Activated CD8-positive, alpha-beta memory T cell treated with anti-CD3 and anti-CD28 coated beads for 4 hours (primary cell): Measurements from ENCODE around the gene TAF11L8.
"Not testable (repeated sequence)": the region's sequence is repeated elsewhere in the genome, so short reads cannot be mapped to it uniquely, and the experiment has no call there.

Experiments used
- DNase-seq, 2 donors: peaks; one replicate each; pipeline ENCODE4 v3.0.0-alpha.2; 2020; ENCODE audit warnings: low read depth in 2 of 2

TAF11L8 gene

DNA sequence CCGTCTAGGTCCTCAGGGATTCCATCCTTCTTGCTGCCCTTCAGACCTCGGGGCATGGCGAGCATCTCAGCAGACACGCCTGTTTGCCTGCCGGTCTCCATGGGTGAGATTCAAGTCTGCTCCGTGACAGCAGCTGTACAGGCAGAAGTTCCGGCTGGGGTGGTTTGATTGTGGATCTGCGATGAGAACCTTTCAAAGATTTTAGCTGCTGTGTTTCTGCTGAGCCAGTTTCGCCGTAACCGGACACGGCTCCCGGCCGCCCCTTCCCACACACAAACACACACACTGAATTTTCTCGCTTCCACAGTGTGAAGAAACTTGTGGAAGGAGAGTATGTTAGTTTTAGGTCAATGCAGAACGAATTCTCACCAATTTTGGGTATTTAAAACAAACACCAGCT is at the start of gene TAF11L8:
Gene TAF11L8, minus strand, starts transcription at position 101 of the 400 bp plus-strand sequence.
- DNase-seq = not testable (repeated sequence)

DNA sequence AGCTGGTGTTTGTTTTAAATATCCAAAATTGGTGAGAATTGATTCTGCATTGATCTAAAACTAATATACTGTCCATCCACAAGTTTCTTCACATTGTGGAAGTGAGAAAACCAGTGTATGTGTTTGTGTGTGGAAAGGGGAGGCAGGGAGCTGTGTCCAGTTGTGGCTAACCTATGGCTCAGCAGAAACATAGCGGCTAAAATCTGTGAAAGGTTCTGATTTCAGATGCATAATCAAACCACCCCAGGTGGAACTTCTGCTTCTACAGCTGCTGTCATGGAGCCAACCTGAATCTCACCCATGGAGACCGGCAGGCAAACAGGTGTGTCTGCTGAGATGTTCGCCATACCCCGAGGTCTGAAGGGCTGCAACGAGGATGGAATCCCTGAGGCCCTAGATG is 43.4 kb upstream of the TAF11L8 start, which contains the start of gene TAF11L14:
Gene TAF11L14, plus strand, starts transcription at position 301 of the 400 bp plus-strand sequence.
- DNase-seq = no peak

DNA sequence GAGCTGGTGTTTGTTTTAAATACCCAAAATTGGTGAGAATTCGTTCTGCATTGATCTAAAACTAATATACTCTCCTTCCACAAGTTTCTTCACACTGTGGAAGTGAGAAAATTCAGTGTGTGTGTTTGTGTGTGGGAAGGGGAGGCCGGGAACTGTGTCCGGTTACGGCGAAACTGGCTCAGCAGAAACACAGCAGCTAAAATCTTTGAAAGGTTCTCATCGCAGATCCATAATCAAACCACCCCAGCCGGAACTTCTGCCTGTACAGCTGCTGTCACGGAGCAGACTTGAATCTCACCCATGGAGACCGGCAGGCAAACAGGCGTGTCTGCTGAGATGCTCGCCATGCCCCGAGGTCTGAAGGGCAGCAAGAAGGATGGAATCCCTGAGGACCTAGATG is 41.0 kb upstream of the TAF11L8 start, which contains the start of gene TAF11L13:
Gene TAF11L13, plus strand, starts transcription at position 301 of the 400 bp plus-strand sequence.
- DNase-seq = not testable (repeated sequence)

DNA sequence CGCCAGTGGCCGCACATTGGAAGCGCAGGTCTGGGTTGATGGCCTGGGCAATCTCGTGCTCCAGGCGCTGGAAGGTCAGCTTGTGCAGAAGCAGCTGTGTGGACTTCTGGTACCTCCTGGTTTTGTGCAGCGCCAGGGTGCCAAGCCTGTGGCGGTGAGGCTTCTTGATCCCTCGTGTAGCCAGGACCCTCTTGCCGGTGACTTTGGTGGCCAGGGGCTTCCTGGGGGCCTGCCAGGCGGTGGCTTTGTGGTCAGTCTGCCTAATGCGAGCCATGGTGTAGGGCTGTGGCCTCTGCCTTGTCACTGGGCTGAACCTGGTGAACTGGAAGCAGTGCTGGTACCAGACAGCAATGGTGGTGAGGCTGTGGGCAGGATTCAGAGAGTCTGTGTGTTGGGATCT is 34.9 kb upstream of the TAF11L8 start:
- DNase-seq = no peak

DNA sequence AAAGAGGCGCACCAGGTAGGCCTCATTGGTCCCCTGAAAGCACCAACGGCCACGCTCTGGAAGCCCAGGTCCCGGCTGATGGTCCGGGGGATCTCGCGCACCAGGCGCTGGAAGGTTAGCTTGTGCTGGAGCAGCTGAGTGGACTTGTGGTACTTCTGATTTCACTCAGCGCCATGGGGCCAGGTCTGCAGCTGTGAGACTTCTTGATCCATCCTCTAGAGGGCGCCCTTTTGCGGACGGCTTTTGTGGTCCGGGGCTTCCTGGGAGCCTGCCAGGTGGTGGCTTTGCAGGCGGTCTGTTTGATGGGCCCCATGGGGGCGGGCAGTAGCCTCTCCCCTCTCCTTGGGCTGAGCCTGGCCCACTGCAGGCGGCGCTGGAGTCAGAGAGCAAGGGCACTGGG is 29.9 kb upstream of the TAF11L8 start:
- DNase-seq = no peak

DNA sequence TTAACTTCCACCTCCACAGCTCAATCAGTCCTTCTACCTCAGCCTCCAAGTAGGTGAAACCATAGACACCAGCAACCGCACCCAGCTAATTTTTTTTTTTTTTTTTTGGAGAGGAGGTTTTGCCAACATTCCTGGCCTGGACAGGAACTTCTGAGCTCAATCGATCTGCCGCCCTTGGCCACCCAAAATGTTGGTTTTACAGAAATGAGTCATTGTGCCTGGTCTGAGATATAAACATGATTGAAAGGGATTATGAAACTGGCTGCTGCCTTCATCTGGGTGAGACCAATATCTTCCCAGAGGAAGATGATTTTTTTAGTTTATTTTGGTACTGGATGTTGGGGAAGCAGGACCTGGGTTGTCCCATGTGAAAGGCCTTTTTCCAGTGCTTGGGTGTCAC is 28.6 kb upstream of the TAF11L8 start:
- no peak for DNase-seq

DNA sequence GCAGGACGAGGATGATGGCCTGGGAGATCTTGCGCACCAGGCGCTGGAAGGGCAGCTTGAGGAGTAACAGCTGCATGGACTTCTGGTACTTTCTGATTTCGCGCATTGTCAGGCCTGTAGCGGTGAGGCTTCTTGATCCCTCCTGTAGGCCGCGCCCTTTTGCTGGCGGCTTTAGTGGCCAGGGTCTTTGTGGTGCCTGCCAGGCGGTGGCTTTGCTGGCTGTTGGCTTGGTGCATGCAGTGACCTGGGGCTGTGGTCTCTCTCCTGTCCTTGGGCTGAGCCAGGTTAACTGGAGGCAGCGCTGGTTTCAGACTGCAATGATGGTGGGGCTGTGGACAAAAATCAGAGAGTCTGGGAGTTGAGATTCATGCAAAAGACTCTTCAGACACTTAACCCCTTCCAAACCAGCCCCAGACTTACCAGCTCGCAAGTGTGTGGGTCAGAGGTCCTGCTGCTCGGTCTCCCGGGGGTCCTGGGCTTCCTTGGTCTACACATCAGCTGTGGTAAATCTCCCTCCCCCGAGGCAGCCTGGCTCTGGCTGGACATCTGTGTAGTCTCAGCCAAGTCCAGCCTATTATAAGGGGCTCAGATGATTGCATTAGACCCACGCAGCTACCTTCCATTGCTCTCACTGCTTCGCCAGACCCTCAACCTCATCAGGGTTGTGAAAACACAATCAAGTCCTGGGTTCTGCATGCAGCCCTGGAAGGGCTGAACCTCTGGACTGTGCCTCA is 24.3 kb upstream of the TAF11L8 start:
- no peak for DNase-seq

DNA sequence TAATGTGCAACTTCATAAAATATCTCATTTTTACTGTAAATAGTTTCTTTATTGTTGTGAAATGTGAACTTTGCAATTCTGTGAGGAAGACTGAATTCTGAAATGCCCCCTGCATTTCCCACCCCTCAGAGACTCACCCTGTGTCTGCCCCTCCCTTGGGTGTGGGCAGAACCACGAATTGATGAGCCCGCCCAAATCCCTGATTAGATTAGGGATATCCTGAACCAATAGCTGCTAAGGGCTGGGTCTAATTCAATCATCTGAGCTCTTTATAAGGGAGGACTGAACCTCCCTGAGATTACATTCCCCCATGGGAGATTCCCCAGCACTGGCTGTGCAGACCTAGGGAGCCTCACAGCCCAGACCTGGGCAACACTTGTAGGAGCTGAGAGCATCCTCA is 19.3 kb upstream of the TAF11L8 start, which contains the start of gene TAF11L12:
Gene TAF11L12, plus strand, starts transcription at position 301 of the 400 bp plus-strand sequence.
- DNase-seq = not testable (repeated sequence)

DNA sequence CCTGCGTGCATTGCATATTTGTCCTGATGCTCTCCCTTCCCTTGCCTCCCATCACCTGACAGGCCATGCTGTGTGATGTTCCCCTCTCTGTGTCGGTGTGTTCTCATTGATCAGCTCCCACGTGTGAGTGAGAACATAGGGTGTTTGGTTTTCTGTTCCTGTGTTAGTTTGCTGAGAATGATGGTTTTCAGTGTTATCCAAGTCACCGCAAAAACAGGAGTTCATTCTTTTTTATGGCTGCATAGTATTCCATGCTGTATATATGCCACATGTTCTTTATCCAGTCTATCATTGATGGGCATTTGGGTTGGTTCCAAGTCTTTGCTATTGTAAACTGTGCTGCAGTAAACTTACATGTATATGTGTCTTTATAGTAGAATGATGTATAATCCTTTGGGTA is 16.7 kb upstream of the TAF11L8 start:
- DNase-seq = not testable (repeated sequence)

DNA sequence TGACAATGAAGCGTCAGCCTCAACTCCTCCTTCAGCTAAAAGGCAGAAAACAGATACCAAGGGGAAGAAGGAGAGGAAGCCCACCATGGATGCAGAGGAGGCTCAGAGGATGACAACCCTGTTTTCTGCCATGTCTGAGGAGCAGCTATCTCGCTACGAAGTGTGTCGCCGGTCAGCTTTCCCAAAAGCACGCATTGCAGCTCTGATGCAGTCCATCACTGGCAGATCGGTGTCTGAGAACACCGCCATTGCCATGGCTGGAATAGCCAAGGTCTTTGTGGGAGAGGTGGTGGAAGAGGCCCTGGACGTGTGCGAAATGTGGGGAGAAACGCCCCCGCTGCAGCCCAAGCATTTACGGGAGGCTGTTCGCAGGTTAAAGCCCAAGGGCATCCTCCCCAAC is 14.2 kb upstream of the TAF11L8 start:
- DNase-seq = no peak

DNA sequence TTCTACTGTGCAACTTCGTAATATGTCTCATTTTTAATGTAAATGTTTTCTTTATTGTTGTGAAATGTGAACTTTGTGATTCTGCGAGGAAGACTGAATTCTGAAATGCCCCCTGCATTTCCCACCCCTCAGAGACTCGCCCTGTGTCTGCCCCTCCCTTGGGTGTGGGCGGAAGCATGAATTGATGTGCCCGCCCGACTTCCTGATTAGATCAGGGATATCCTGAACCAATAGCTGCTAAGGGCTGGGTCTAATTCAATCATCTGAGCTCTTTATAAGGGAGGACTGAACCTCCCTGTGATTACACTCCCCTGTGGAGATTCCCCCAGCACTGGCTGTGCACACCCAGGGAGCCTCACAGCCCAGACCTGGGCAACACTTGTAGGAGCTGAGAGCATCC is 13.1 kb upstream of the TAF11L8 start, which contains the start of gene TAF11L11:
Gene TAF11L11, plus strand, starts transcription at position 304 of the 400 bp plus-strand sequence.
- not testable (repeated sequence) for DNase-seq

DNA sequence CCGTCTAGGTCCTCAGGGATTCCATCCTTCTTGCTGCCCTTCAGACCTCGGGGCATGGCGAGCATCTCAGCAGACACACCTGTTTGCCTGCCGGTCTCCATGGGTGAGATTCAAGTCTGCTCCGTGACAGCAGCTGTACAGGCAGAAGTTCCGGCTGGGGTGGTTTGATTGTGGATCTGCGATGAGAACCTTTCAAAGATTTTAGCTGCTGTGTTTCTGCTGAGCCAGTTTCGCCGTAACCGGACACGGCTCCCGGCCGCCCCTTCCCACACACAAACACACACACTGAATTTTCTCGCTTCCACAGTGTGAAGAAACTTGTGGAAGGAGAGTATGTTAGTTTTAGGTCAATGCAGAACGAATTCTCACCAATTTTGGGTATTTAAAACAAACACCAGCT is 7.0 kb upstream of the TAF11L8 start, which contains the start of gene TAF11L10:
Gene TAF11L10, minus strand, starts transcription at position 101 of the 400 bp plus-strand sequence.
- DNase-seq = not testable (repeated sequence)

DNA sequence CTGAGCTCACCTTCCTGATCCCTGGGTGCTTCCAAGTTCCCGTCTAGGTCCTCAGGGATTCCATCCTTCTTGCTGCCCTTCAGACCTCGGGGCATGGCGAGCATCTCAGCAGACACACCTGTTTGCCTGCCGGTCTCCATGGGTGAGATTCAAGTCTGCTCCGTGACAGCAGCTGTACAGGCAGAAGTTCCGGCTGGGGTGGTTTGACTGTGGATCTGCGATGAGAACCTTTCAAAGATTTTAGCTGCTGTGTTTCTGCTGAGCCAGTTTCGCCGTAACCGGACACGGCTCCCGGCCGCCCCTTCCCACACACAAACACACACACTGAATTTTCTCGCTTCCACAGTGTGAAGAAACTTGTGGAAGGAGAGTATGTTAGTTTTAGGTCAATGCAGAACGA is 3.5 kb upstream of the TAF11L8 start, which contains the start of gene TAF11L9:
Gene TAF11L9, minus strand, starts transcription at position 140 of the 400 bp plus-strand sequence.
- DNase-seq = not testable (repeated sequence)

DNA sequence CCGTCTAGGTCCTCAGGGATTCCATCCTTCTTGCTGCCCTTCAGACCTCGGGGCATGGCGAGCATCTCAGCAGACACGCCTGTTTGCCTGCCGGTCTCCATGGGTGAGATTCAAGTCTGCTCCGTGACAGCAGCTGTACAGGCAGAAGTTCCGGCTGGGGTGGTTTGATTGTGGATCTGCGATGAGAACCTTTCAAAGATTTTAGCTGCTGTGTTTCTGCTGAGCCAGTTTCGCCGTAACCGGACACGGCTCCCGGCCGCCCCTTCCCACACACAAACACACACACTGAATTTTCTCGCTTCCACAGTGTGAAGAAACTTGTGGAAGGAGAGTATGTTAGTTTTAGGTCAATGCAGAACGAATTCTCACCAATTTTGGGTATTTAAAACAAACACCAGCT is 5.1 kb downstream of the TAF11L8 start, which contains the start of gene TAF11L7:
Gene TAF11L7, minus strand, starts transcription at position 101 of the 400 bp plus-strand sequence.
- not testable (repeated sequence) for DNase-seq
